ENCODE data around the gene FGFBP1.
"Not testable (repeated sequence)": the region's sequence is repeated elsewhere in the genome, so short reads cannot be mapped to it uniquely, and the experiment has no call there.

The FGFBP1 gene

DNA sequence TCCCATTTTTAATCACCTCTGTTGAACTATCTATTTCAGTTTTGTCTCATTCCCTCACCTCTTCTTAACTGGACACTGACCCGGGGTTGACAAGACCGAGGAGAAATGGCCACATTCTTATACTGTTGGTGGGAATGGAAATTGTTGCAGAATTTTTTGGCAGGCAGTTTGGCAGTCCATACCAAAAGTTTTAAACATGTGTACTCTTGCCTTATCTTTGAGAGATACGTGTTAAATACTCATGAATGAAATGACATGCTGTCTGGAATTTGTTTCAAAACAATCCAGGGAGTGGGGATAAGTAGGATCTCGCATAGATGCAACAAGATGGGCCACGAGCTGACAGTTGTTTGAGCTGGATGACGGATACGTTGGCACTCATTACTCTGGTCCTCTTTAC lies 12.1 kb downstream of the FGFBP1 start:
- DNase-seq (ENCODE audit: low read depth): no peak
- no peak overlapping the region for H3K4me3 ChIP-seq (ENCODE audit: low read depth, low read length)
- TF ChIP-seq, protein P1, sequence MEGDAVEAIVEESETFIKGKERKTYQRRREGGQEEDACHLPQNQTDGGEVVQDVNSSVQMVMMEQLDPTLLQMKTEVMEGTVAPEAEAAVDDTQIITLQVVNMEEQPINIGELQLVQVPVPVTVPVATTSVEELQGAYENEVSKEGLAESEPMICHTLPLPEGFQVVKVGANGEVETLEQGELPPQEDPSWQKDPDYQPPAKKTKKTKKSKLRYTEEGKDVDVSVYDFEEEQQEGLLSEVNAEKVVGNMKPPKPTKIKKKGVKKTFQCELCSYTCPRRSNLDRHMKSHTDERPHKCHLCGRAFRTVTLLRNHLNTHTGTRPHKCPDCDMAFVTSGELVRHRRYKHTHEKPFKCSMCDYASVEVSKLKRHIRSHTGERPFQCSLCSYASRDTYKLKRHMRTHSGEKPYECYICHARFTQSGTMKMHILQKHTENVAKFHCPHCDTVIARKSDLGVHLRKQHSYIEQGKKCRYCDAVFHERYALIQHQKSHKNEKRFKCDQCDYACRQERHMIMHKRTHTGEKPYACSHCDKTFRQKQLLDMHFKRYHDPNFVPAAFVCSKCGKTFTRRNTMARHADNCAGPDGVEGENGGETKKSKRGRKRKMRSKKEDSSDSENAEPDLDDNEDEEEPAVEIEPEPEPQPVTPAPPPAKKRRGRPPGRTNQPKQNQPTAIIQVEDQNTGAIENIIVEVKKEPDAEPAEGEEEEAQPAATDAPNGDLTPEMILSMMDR (IDR thresholded peaks at IDR 0.05; ENCODE audit: insufficient read depth, low read depth, low read length, missing control alignments): no peak

DNA sequence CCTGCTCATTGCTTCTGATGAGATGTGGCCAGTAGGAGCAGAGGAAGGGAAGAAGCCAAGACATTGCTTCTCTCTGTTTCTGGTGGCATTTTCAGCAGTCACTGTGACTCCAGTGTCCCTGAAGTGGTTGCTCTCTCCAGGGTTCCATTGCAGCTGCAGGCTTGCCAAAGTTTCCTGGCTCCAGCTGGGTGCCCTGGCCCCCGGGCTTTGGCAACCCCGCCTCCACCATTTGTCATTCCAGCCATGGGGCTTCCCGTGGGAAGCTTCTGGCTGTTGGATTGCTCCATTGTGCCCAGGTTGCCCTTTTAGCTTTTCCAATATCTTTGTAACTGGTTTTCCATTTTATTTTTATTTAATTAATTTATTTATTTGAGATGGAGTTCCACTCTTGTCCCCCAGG lies 12.7 kb downstream of the FGFBP1 start:
- TF ChIP-seq, protein P1 (IDR thresholded peaks at IDR 0.05; ENCODE audit: insufficient read depth, low read depth, low read length, missing control alignments): no peak
- no peak overlapping the region for H3K4me3 ChIP-seq (ENCODE audit: low read depth, low read length)
- no peak for DNase-seq (ENCODE audit: low read depth)

DNA sequence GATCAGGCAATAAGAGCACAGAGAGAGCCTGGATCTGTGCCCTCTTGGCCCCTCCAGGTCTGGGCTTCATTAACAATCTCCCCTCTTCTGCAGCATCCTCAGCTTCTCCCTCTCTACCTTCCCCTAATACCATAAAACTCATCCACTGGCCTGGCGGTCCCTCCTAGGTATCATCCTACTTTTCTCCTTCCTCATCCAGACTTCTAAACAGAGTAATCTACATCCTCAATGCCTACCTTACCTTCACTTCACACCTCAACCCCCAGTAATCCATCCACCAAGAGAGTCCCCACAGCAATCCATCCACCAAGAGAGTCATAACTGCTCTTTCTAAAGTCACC lies 17.0 kb downstream of the FGFBP1 start:
- TF ChIP-seq, protein P1 (IDR thresholded peaks at IDR 0.05; ENCODE audit: insufficient read depth, low read depth, low read length, missing control alignments): no peak
- no peak for DNase-seq (ENCODE audit: low read depth)
- H3K4me3 ChIP-seq (ENCODE audit: low read depth, low read length): no peak overlapping the region

DNA sequence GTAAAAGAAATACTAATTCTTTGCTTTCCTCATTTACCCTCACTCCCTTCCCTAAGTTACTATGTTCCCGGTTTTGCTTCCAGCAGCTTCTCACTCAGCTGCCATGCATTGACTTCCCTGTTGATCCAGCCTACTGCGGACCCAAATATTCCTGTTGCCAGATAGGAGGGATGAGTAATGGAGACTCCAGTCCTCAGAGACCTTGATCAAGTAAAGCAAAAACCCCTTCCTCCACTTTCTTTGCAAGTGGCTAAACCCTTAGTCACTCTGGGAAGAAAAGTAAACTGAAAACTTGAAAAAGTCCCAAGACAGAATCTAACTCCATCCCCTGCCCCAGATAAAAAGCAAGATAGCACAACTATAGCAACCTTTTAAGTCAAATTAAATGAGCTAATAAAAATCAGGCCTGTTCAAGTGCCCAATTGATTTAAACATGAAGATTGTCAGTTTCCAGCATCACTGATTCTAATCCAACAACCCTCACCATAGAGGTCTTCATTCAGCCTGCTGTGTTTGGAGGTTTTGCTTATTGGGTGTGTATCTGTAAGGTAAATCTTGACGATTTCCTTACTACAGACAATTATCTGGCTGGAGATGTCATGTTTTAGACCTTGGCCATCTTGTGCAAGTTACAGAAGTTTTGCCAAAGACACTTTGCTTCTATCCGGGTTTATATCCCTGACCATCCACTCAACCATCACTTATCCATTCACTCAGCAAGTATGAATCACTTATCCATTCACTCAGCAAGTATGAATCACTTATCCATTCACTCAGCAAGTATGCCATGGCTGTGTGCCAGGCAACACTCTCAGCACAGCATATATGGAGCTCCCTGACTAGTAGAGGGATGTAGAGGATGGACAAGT lies 17.6 kb downstream of the FGFBP1 start:
- TF ChIP-seq, protein P1 (IDR thresholded peaks at IDR 0.05; ENCODE audit: insufficient read depth, low read depth, low read length, missing control alignments): no peak
- no peak for DNase-seq (ENCODE audit: low read depth)
- H3K4me3 ChIP-seq (ENCODE audit: low read depth, low read length): no peak overlapping the region

DNA sequence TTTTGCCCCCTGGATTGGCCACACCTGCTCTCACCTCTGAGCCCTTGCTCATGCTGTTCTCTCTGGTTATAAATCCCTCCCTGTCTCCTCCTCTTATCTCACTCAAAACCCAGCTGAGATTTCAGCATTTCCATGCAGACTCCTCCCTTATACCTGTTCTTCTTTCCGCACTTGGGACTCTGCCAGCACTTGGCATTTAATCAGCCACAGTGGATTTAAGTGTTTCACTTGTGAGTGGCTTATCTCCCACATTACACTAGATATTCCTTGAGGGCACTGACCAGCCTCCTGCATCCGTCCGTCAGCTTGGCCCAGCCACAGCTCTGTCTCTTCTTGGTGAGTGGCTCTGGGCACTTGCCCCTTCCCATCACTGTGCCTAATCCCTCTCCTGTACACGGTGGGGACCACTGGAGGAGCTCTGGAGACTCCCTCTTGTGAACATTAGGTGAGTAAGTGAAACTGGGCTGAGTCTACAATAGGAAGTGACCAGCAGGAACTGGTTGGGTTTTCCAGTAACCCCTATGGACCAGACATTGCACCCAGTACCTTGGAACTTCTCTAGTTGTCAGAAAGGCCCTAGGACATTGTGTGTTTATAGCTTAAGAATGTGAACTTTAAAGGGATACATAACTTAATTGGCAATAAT lies 19.9 kb downstream of the FGFBP1 start:
- TF ChIP-seq, protein P1 (IDR thresholded peaks at IDR 0.05; ENCODE audit: insufficient read depth, low read depth, low read length, missing control alignments): no peak
- no peak overlapping the region for H3K4me3 ChIP-seq (ENCODE audit: low read depth, low read length)
- no peak for DNase-seq (ENCODE audit: low read depth)

DNA sequence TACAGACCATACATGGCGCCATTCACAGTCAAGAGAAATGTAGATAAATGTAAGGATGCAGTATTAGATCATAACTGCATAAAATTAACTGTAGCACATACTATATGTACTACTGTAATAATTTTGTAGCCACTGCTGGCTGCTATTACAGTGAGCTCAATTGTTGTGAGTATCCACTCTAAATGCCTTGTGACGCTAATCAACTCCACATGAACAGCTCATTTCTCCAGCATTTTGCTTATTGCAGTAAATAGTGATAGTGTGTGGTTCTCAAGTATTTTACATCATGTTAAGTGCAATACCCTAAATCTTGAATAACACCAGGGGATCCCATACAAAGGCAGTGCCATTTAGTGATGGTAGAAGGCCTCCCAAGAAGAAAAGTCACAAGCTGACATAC lies 21.2 kb downstream of the FGFBP1 start:
- TF ChIP-seq, protein P1 (IDR thresholded peaks at IDR 0.05; ENCODE audit: insufficient read depth, low read depth, low read length, missing control alignments): no peak
- DNase-seq (ENCODE audit: low read depth): no peak
- H3K4me3 ChIP-seq (ENCODE audit: low read depth, low read length): no peak overlapping the region

DNA sequence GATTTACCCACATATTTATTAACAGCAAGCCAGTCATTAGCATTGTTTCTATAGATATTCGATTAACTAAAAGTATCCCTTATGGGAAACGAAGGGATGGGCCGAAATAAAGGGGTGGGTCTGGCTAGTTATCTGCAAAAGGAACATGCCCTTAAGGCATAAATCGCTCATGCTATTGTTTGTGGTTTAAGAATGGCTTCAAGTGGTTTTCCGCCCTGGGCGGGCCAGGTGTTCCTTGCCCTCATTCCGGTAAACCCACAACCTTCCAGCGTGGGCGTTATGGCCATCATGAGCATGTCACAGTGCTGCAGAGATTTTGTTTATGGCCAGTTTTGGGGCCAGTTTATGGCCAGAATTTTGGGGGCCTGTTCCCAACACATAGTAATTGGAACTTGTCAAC lies 22.2 kb downstream of the FGFBP1 start:
- not testable (repeated sequence) for DNase-seq (ENCODE audit: low read depth); H3K4me3 ChIP-seq (ENCODE audit: low read depth, low read length)
